GM12873 (cell line): Measurements from ENCODE around the gene PCNX2.

ENCODE experiments used
- TF ChIP-seq, protein P1 (sequence below): IDR thresholded peaks from 2 replicates; pipeline ENCODE4 v1.5.1; 2012; ENCODE audit warnings: low read depth, mild to moderate bottlenecking, moderate library complexity, low read length, control low read depth; ENCODE audit not compliant: insufficient read depth; ENCODE audit errors: missing control alignments

The PCNX2 gene

DNA sequence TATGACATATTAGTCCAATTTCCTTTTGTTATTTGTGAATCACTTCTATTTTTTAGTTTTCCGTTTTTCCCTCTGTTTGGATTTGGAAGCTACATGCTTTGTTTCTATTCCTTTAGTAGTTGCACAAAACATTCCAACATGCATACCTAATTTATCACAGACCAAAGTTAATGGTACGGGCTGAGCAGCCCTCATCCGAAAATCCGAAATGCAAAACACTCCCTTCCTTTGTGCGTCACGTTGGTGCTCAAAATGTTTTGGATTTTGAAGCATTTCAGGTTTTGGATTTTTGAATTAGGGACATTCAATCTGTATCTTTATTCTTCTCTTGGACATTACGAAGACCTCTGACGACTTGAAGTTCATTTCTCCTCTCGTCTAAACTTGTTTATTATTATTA lies 124.8 kb downstream of the PCNX2 start:
- TF ChIP-seq, protein P1, sequence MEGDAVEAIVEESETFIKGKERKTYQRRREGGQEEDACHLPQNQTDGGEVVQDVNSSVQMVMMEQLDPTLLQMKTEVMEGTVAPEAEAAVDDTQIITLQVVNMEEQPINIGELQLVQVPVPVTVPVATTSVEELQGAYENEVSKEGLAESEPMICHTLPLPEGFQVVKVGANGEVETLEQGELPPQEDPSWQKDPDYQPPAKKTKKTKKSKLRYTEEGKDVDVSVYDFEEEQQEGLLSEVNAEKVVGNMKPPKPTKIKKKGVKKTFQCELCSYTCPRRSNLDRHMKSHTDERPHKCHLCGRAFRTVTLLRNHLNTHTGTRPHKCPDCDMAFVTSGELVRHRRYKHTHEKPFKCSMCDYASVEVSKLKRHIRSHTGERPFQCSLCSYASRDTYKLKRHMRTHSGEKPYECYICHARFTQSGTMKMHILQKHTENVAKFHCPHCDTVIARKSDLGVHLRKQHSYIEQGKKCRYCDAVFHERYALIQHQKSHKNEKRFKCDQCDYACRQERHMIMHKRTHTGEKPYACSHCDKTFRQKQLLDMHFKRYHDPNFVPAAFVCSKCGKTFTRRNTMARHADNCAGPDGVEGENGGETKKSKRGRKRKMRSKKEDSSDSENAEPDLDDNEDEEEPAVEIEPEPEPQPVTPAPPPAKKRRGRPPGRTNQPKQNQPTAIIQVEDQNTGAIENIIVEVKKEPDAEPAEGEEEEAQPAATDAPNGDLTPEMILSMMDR = no peak

DNA sequence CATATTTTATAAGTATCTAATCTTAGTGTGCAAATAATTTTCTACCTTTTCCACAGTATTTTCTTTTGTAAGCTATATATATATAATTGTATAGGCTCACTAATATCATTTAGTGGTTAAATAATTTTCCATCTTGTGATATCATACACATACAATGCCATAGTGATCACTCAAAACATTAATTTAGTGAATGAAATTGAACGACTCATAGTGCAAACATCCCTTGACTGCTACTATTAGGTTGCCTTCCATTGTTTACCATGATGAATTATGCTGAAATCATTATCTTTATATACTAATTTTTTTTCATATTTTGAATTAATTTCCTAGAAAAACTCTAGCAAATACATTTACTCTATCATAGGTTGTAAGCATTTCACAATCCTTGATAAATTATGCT lies 127.1 kb downstream of the PCNX2 start:
- TF ChIP-seq, protein P1 = no peak

DNA sequence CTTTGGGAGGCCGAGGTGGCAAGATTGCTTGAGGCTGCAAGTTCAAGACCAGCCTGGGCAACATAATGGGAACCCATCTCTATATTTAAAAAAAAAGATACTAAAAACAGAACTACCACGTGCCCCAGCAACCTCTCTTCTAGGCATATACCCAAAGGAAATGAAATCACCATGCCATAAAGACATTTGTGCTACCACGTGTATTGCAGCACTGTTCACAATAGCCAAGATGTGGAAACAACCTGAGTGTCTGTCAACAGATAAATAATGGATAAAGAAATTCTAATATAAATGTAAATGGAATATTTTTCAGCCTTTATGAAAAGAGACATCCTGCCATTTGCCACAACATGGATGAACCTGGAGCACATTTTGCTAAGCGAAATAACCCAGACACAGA lies 128.6 kb downstream of the PCNX2 start:
- TF ChIP-seq, protein P1 = no peak

DNA sequence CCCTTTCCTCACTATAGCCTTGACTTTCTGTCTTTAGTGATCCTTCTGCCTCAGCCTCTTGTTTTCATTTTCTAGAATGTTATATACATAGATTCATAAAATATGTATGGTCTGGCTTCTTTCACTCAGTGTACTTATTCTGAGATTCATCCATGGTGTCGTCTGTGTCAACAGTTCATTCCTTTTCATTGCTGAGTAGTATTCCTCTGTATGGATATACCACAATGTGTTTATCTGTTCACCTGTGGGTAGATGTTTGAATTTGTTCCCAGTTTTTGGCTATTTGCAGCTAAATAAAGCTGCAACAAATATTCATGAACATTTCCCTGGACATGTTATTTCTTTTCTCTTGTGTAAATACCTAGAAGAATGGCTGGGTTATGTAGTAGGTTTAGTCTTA lies 131.8 kb downstream of the PCNX2 start:
- TF ChIP-seq, protein P1 = no peak

DNA sequence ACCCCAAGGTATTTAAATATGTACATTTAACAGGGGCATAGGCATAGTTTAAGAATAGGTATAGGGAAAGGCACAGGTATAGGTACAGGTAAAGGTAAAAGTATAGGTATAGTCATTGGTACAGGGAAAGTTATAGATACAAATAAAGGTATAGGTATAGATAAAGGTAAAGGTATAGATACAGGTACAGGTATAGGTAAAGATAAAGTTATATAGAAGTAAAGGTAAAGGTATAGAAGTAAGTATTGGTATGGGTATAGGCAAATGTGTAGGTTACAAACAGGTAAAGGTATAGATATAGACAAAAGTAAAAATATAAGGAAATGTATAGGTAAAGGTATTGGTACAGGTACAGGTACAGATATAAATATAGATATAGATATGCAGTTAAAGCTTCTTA lies 137.2 kb downstream of the PCNX2 start:
- TF ChIP-seq, protein P1 = no peak

DNA sequence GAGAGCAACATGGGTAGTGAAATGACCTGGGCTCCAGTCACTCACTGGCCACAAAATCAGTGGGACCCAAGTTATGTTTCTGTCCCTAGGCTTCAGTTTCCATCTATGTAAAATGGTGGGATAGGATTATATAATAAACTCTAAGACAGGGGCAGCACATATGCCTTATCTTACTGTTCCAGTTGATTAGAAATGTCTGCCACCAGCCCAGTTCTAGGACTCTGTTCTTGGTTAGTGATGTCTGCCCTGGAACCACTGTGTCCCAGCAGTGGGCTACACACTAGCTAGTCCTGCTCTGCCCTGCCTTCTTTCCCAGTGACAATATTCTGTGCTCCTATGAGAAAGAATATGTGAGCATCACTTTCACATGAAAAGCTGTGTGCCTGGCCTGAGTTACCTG lies 138.3 kb downstream of the PCNX2 start:
- TF ChIP-seq, protein P1 = no peak

DNA sequence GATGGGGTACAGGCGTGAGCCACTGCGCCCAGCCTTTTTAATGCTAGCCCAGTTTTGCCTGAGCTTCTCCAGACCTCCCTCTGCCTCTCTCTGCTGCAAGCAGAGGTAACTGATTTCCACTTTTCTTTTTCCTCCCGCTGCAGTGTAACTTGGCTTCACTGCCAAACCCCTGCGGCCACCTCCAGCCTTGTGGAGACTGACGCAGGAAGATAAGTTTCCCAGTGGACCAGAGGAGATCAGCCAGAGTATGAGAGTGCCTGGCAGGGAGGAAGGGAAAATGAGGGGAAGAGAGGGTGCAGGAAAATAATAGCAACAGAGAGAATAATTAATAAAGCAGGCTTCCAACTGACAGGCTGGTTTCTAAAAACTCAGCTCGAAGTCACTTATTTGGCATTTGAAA lies 143.7 kb downstream of the PCNX2 start:
- TF ChIP-seq, protein P1 = no peak
